ENCODE measurements around the gene OLFM2. TPM values are rescaled to one million over a fixed set of nuclear protein-coding genes. Genes with fewer than 3 reads are reported as not detected.
"Not testable (repeated sequence)": the region's sequence is repeated elsewhere in the genome, so short reads cannot be mapped to it uniquely, and the experiment has no call there.

Gene OLFM2
- total RNA-seq, 1 donor from 2014 or later, result 86.4 TPM

- FAIRE-seq (no peak), DNase-seq (ENCODE audit: low spot score in 2 of 2) (peak in 1 of 2 donors; percentile 53)
Measured at GRCh38 chr19:9945319-9945966, 9.1 kb upstream of the OLFM2 start.

- no peak for FAIRE-seq
- DNase-seq (ENCODE audit: low spot score in 2 of 2), result no peak
Measured at GRCh38 chr19:9943744-9944143, 7.4 kb upstream of the OLFM2 start.

- no peak for DNase-seq (ENCODE audit: low spot score in 2 of 2)
- no peak for FAIRE-seq
Measured at GRCh38 chr19:9941671-9942070, 5.4 kb upstream of the OLFM2 start.

GRCh38 chr19:9941231-9941630, 4.9 kb upstream of the OLFM2 start:
- FAIRE-seq (no peak), DNase-seq (ENCODE audit: low spot score in 2 of 2) (no peak)

- FAIRE-seq (no peak), DNase-seq (ENCODE audit: low spot score in 2 of 2) (no peak)
Measured at GRCh38 chr19:9940778-9941177, 4.5 kb upstream of the OLFM2 start.

GRCh38 chr19:9939301-9939913, 3.1 kb upstream of the OLFM2 start:
- DNase-seq (ENCODE audit: low spot score in 2 of 2), result no peak
- no peak for FAIRE-seq

- FAIRE-seq, result no peak
Measured at GRCh38 chr19:9937001-9937411, 691 bp upstream of the OLFM2 start.

GRCh38 chr19:9935506-9936325, 599 bp downstream of the OLFM2 start:
- DNase-seq (ENCODE audit: low spot score in 2 of 2) (no peak), FAIRE-seq (no peak)

More at GRCh38 chr19:9937001-9937411, 691 bp upstream of the OLFM2 start:
- no peak for DNase-seq (ENCODE audit: low spot score in 2 of 2)

GRCh38 chr19:9934132-9934950, 2.0 kb downstream of the OLFM2 start:
- DNase-seq (ENCODE audit: low spot score in 2 of 2) (peak; percentile 72 to 83), FAIRE-seq (no peak)

- FAIRE-seq (no peak), DNase-seq (ENCODE audit: low spot score in 2 of 2) (no peak)
Measured at GRCh38 chr19:9932835-9933234, 3.5 kb downstream of the OLFM2 start.

GRCh38 chr19:9931629-9932028, 4.7 kb downstream of the OLFM2 start:
- FAIRE-seq, result no peak
- no peak for DNase-seq (ENCODE audit: low spot score in 2 of 2)

- no peak for FAIRE-seq
Measured at GRCh38 chr19:9923440-9923839, 12.9 kb downstream of the OLFM2 start.

GRCh38 chr19:9922782-9923379, 13.4 kb downstream of the OLFM2 start:
- DNase-seq (ENCODE audit: low spot score in 2 of 2); FAIRE-seq: not testable (repeated sequence)

More at GRCh38 chr19:9923440-9923839, 12.9 kb downstream of the OLFM2 start:
- no peak for DNase-seq (ENCODE audit: low spot score in 2 of 2)

GRCh38 chr19:9917321-9917720, 19.0 kb downstream of the OLFM2 start:
- no peak for FAIRE-seq

GRCh38 chr19:9916719-9917118, 19.6 kb downstream of the OLFM2 start:
- DNase-seq (ENCODE audit: low spot score in 2 of 2) (no peak), FAIRE-seq (no peak)

More at GRCh38 chr19:9917321-9917720, 19.0 kb downstream of the OLFM2 start:
- no peak for DNase-seq (ENCODE audit: low spot score in 2 of 2)

- peak; percentile 68 to 78 for DNase-seq (ENCODE audit: low spot score in 2 of 2)
- no peak for FAIRE-seq
Measured at GRCh38 chr19:9914315-9915207, 21.8 kb downstream of the OLFM2 start.

GRCh38 chr19:9914001-9914314, 22.4 kb downstream of the OLFM2 start:
- no peak for DNase-seq (ENCODE audit: low spot score in 2 of 2)
- no peak for FAIRE-seq

GRCh38 chr19:9913237-9914000, 22.9 kb downstream of the OLFM2 start:
- FAIRE-seq (no peak), DNase-seq (ENCODE audit: low spot score in 2 of 2) (peak; percentile 67 to 69)

All from frontal cortex (tissue), 4 donors.